K562 (cell line): ENCODE data around the gene BEST2. TPM values are rescaled to one million over a fixed set of nuclear protein-coding genes. Genes with fewer than 3 reads are reported as not detected.

Experiments used
- ATF7 ChIP-seq: fragments of 450-650 bp; IDR thresholded peaks from 2 replicates; pipeline ENCODE4 v1.7.1; 2014; ENCODE audit warnings: mild to moderate bottlenecking, moderate library complexity
- E2F1 ChIP-seq: sonication (generic); formaldehyde crosslinking; IDR thresholded peaks from 2 replicates; pipeline ENCODE4 v1.8.1; 2023; ENCODE audit warnings: mild to moderate bottlenecking, missing genetic modification reagents, moderate library complexity
- EHMT2 ChIP-seq: fragments of 450-650 bp; IDR thresholded peaks from 2 replicates; pipeline ENCODE4 v1.6.1; 2018; ENCODE audit warnings: antibody characterized with exemption
- HSF4 ChIP-seq: fragments of 250-450 bp; sonication (Bioruptor Pico); IDR thresholded peaks from 2 replicates; pipeline ENCODE4 v2.1.2; 2022; ENCODE audit warnings: mild to moderate bottlenecking, moderate library complexity, borderline replicate concordance
- JUND ChIP-seq, 2 experiments: IDR thresholded peaks; 2 replicates in 1 of 2; 3 replicates in 1 of 2; pipeline ENCODE4 v1.6.1; 2011; ENCODE audit warnings: borderline replicate concordance in 2 of 2, low read depth in 2 of 2, low read length in 2 of 2, improper control_type of control experiment in 1 of 2, missing biosample characterization in 1 of 2, missing genetic modification characterization in 1 of 2, missing genetic modification reagents in 1 of 2
- MEIS2 ChIP-seq: fragments of 450-650 bp; IDR thresholded peaks from 2 replicates; pipeline ENCODE4 v1.6.1; 2014; ENCODE audit warnings: mild to moderate bottlenecking; ENCODE audit not compliant: partially characterized antibody
- PRMT5 ChIP-seq: sonication (generic); formaldehyde crosslinking; IDR thresholded peaks from 2 replicates; pipeline ENCODE4 v1.5.0; 2020; ENCODE audit warnings: missing genetic modification reagents
- SIRT6 ChIP-seq: IDR thresholded peaks from one replicate; pipeline ENCODE4 v1.6.1; 2012; ENCODE audit warnings: low read depth, mild to moderate bottlenecking, control low read depth, inconsistent platforms, low read length, moderate library complexity
- TCF15 ChIP-seq: fragments of 250-450 bp; sonication (Bioruptor Pico); IDR thresholded peaks from 2 replicates; pipeline ENCODE4 v1.8.0; 2022; ENCODE audit warnings: moderate library complexity, mild to moderate bottlenecking, inconsistent platforms
- THRAP3 ChIP-seq: fragments of 450-650 bp; IDR thresholded peaks from 2 replicates; pipeline ENCODE4 v1.6.1; 2016; ENCODE audit warnings: mild to moderate bottlenecking, inconsistent platforms, borderline replicate concordance
- U2AF1 ChIP-seq: fragments of 200-400 bp; formaldehyde crosslinking; optimal IDR thresholded peaks from 2 replicates; pipeline ENCODE3; 2017; ENCODE audit warnings: mild to moderate bottlenecking, low read depth, low read length, moderate library complexity
- YBX1 ChIP-seq: fragments of 450-650 bp; IDR thresholded peaks from 2 replicates; pipeline ENCODE4 v1.7.1; 2016; ENCODE audit warnings: mild to moderate bottlenecking
- ZNF146 ChIP-seq: IDR thresholded peaks from one replicate; pipeline ENCODE4 v1.6.1; 2018; ENCODE audit warnings: missing compliant biosample characterization; ENCODE audit not compliant: unreplicated experiment
- ZNF407 ChIP-seq: fragments of 450-650 bp; IDR thresholded peaks from 2 replicates; pipeline ENCODE4 v1.6.1; 2016; ENCODE audit warnings: low read depth
- ZNF740 ChIP-seq, 3 experiments: fragments of 200-800 bp in 1 of 3; sonication (Bioruptor generic) in 1 of 3; sonication (generic) in 1 of 3; formaldehyde crosslinking in 1 of 3; IDR thresholded peaks; 2 replicates each; pipeline versions ENCODE4 v1.6.1 to v1.8.0; 2016 to 2022; ENCODE audit warnings: mild to moderate bottlenecking in 2 of 3, missing compliant biosample characterization in 2 of 3, missing genetic modification characterization in 2 of 3, missing genetic modification reagents in 1 of 3
- polyA plus RNA-seq, 8 experiments: library from polyadenylated mRNA; depleted of rRNA in 4 of 8; stranded (reverse) in 5 of 8; unstranded in 3 of 8; fragments of >200 nt; fragmentation: Nextera tagmentation in 2 of 8; fragmentation: Illumina TruSeq in 1 of 8; extraction: Ambion mirVana in 2 of 8; extraction: Trizol in 1 of 8; gene quantifications; 2 replicates each; pipeline versions ENCODE4 v1.2.1 to v1.2.3, GENCODE V29; 2011 to 2014; ENCODE audit warnings: inconsistent platforms in 1 of 8, missing spikeins in 1 of 8
- total RNA-seq, 7 experiments: library from RNA; depleted of rRNA in 6 of 7; stranded (reverse); fragments of >200 nt in 6 of 7; fragmentation: Illumina TruSeq in 2 of 7; extraction: Trizol in 2 of 7; gene quantifications; 2 replicates each; pipeline versions ENCODE4 v1.2.1 to v1.2.3, GENCODE V29; 2011 to 2021; ENCODE audit warnings: low replicate concordance in 1 of 7

The BEST2 gene
- total and polyA plus RNA-seq, 9 of the 15 experiments (the other 6 are each of a cell fraction or from before 2014, with no cell fraction given): not detected

GRCh38 chr19:12778017-12778904 lies 26.7 kb downstream of the BEST2 start (continued):
- TF ChIP-seq ZNF407 (no peak), ATF7 (no peak), PRMT5 (CRISPR knock-in tag) (peak; percentile 67; the same call in 1 of the 2 replicates), ZNF146 (no peak), EHMT2 (no peak), THRAP3 (no peak), E2F1 (CRISPR knock-in tag) (no peak), U2AF1 (no peak), ZNF740 (CRISPR knock-in tag; IDR thresholded peaks at IDR 0.05) (no peak), ZNF740 (tag; IDR thresholded peaks at IDR 0.05) (no peak), YBX1 (no peak), JUND (IDR thresholded peaks at IDR 0.05; ENCODE audit: borderline replicate concordance, low read depth, low read length) (no peak), JUND (tag; IDR thresholded peaks at IDR 0.05; ENCODE audit: borderline replicate concordance, low read depth, low read length) (no peak), SIRT6 (no peak), HSF4 (no peak), MEIS2 (no peak), TCF15 (CRISPR knock-in tag) (no peak)
